NCI-H187 (cell line): Measurements from ENCODE around the gene SLC13A5.

Experiments
- DNase-seq, 2 experiments: peaks; one replicate each; lab custom pipeline; 2025; lab: John Stamatoyannopoulos, UW

The SLC13A5 gene

DNA sequence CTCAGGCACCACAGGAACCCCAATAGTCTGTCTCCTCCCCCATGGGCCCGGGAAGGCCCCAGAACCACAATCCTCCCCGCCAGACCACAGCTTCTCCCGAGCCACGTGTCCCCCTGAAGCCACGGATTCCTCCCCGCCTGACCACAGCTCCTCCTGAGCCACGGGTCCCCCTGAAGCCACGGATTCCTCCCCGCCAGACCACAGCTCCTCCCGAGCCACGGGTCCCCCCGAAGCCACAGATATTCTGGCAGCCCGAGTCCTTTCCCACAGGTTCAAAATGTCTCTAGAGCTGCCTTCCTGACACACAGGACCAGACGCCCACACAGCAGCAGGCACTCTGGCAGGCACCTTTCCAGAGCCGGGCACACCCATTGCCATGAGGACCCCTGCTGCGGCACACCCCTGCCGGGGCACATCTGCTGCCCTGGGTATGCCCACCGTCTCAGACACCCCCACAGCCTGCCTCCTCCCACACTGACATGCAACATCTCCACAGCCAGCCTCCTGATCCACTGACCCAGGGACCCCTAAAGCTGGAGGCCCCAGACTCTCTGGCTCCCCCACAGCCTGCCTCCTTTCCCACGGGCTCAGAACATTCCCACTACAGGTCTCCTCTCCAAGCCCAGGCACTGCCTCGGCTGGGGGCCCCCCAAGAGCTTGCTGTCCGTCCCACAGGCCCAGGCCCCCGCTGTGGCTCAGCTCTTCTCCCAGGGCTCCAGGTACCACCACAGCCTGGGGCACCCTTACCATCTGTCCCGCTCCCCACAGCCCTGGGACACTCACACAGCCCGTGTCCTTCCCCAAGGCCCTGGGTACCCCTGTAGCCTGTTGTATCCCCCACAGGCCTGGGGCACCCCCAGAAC lies 74.9 kb downstream of the SLC13A5 start:
- no peak for DNase-seq

DNA sequence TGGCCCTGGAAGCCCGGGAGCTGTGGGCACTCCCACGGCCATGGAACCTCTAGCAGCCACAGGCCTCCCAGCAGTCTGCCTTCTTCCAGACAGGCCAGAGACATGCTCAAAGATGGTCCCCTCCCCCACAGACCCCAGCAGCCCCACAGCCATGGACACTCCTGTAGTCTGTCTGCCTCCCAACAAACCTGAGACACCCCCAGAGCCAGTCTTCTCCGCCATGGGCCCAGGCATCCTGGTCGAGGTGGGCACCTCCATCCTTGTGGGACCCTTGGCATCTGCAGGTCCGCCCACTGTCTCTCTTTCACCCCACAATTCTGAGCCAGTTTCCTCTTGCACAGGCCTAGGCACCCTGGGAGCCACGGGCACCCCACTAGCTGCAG lies 75.7 kb downstream of the SLC13A5 start:
- DNase-seq: no peak

DNA sequence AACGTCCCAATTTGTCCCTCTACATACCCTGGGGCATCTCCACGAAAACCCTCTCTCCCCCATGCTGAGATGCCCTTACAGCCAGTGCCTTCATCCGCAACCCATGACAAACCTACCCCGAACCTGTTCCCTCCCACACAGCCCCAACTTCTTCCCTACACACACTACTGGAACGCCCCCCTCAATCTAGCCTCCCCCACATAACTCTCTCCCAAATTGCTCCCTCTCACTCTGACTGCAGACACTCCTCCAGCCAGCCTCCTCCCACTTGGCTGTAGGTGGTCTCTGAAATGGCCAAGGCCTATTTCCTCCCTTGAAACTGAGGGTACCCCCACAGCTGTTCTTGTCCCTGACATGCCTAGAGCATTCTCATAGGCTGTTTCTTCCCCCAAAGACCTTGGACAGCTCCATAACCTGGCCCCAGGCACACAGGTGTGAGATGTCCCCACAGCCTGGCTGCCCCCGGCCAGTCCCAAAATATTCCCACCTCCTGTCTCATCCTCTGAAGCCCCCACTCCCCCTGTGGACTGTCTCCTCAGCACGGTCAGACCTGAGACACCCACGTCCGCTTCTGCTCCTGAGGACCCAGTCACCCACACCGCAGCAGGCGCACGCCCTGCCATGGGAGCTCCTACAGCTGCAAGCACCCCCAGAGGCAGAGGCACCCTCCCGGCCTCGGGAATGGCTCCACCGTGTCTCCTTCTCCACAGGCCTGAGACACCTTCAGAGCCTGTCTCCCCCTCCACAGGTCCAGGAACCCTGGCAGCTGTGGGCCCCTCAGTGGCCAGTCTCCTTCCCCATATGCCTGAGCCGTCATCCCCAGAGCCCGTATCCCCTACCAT lies 76.3 kb downstream of the SLC13A5 start:
- DNase-seq: no peak

DNA sequence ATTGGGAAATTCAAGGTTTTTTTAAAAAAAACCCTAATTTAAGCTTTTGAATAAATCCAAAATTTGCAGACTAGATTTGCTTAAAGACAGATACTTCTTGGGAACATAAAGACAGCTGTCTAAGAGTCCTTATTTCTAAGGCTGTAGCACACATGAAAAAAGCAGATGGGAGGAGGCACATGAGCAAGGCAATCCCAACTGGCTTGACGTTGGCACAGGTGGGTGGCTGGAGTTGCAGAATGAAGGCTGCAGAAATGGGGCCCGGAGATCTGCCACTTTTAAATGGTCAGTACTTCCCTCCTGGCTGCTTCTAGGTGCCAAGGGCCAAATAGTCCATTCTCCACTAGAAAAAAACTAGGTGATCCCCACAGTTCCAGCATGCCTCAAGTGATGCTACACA lies 77.1 kb downstream of the SLC13A5 start:
- no peak for DNase-seq
